HepG2 (cell line): ENCODE measurements around the gene SPIRE1. TPM values are rescaled to one million over a fixed set of nuclear protein-coding genes. Genes with fewer than 3 reads are reported as not detected.

ENCODE experiments used
- ARID3A ChIP-seq: IDR thresholded peaks from 2 replicates; pipeline ENCODE4 v1.6.1; 2012; ENCODE audit warnings: low read depth, low read length, improper control_type of control experiment
- HNF4A ChIP-seq: sonication (generic); formaldehyde crosslinking; IDR thresholded peaks from 2 replicates; pipeline ENCODE4 v1.4.0; 2020; ENCODE audit warnings: missing genetic modification reagents
- KDM1A ChIP-seq: IDR thresholded peaks from 2 replicates; pipeline ENCODE4 v1.6.1; 2016; ENCODE audit warnings: missing compliant biosample characterization
- SP140L ChIP-seq: sonication (generic); formaldehyde crosslinking; IDR thresholded peaks from 2 replicates; pipeline ENCODE4 v1.4.0; 2020; ENCODE audit warnings: missing genetic modification reagents, borderline replicate concordance
- ZBTB8A ChIP-seq: sonication (generic); formaldehyde crosslinking; IDR thresholded peaks from 2 replicates; pipeline ENCODE4 v1.4.0; 2020; ENCODE audit warnings: mild to moderate bottlenecking, low read depth, missing genetic modification reagents, borderline replicate concordance
- ZGPAT ChIP-seq: IDR thresholded peaks from 2 replicates; pipeline ENCODE4 v1.6.1; 2016; ENCODE audit warnings: mild to moderate bottlenecking
- ZIK1 ChIP-seq: sonication (generic); formaldehyde crosslinking; IDR thresholded peaks from 2 replicates; pipeline ENCODE4 v1.5.0; 2020; ENCODE audit warnings: mild to moderate bottlenecking, low read depth, missing genetic modification reagents, borderline replicate concordance
- ZNF407 ChIP-seq: sonication (generic); formaldehyde crosslinking; IDR thresholded peaks from one replicate; pipeline ENCODE4 v1.5.1; 2020; ENCODE audit warnings: mild to moderate bottlenecking, missing genetic modification reagents; ENCODE audit errors: not compliant biosample characterization
- ZNF484 ChIP-seq: sonication (generic); formaldehyde crosslinking; IDR thresholded peaks from 2 replicates; pipeline ENCODE4 v1.5.1; 2020; ENCODE audit warnings: mild to moderate bottlenecking, low read depth, missing genetic modification reagents, borderline replicate concordance
- ZNF503 ChIP-seq: sonication (generic); formaldehyde crosslinking; IDR thresholded peaks from 2 replicates; pipeline ENCODE4 v1.4.0; 2020; ENCODE audit warnings: missing genetic modification reagents
- ZNF510 ChIP-seq: sonication (generic); formaldehyde crosslinking; IDR thresholded peaks from 2 replicates; pipeline ENCODE4 v1.4.0; 2020; ENCODE audit warnings: low read depth, mild to moderate bottlenecking, missing genetic modification reagents
- ZNF770 ChIP-seq: sonication (generic); formaldehyde crosslinking; IDR thresholded peaks from 2 replicates; pipeline ENCODE4 v1.5.0; 2020; ENCODE audit warnings: mild to moderate bottlenecking, missing genetic modification reagents
- ZSCAN22 ChIP-seq: sonication (generic); formaldehyde crosslinking; IDR thresholded peaks from 2 replicates; pipeline ENCODE4 v1.4.0; 2020; ENCODE audit warnings: mild to moderate bottlenecking, missing genetic modification reagents
- polyA plus RNA-seq, 8 experiments: library from polyadenylated mRNA; depleted of rRNA in 3 of 8; stranded (reverse) in 7 of 8; unstranded in 1 of 8; fragments of >200 nt; fragmentation: Illumina TruSeq in 4 of 8; extraction: Trizol in 4 of 8; gene quantifications; 2 replicates each; pipeline versions ENCODE4 v1.2.1 to v1.2.3, GENCODE V29; 2011 to 2016; ENCODE audit warnings: low read depth in 4 of 8, missing spikeins in 1 of 8, mixed read lengths in 1 of 8; ENCODE audit not compliant: insufficient read depth in 1 of 8
- total RNA-seq, 5 experiments: library from RNA; depleted of rRNA; stranded (reverse); fragments of >200 nt; fragmentation: Illumina TruSeq; extraction: Trizol; gene quantifications; 2 replicates each; pipeline ENCODE4 v1.2.3, GENCODE V29; 2016; ENCODE audit warnings: low read depth in 1 of 5

The SPIRE1 gene
- total and polyA plus RNA-seq, 2 of the 13 experiments (the other 11 are each of a cell fraction or from before 2014, with no cell fraction given), result 9.9 to 21.3 TPM

- TF ChIP-seq ZNF510 (CRISPR knock-in tag) (no peak), ZNF484 (no peak), HNF4A (CRISPR knock-in tag) (0 out of 2 replicates have a peak, but pooled peaks have one; percentile 6), ZNF770 (CRISPR knock-in tag) (no peak), SP140L (CRISPR knock-in tag) (no peak), ZSCAN22 (CRISPR knock-in tag) (no peak), ZNF503 (CRISPR knock-in tag) (no peak), ZBTB8A (CRISPR knock-in tag) (no peak), ZNF407 (CRISPR knock-in tag) (no peak), ZIK1 (no peak), ARID3A (peak; percentile 41; the same call in 1 of the 2 replicates), ZGPAT (no peak), KDM1A (no peak)
Observed at GRCh38 chr18:12597760-12598159, 60.1 kb downstream of the SPIRE1 start (continued).
